Measurements from ENCODE around the gene PMVK. TPM values are rescaled to one million over a fixed set of nuclear protein-coding genes. Genes with fewer than 3 reads are reported as not detected.

Gene PMVK
- total RNA-seq, 4 donors from 2014 or later: 7.4 to 16.2 (median 12.1) TPM

GRCh38 chr1:154974808-154975408 is 38.4 kb upstream of the PMVK start:
- DNase-seq (ENCODE audit: low spot score): peak; percentile 75
- peak; percentile 61 for ATAC-seq (ENCODE audit: low FRiP score)
- no peak for TF ChIP-seq CTCF (IDR thresholded peaks at IDR 0.05)

- DNase-seq (ENCODE audit: low spot score) (peak; percentile 98), ATAC-seq (ENCODE audit: low FRiP score) (peak; percentile 84)
- no peak for TF ChIP-seq CTCF (IDR thresholded peaks at IDR 0.05)
These were observed 37.7 kb upstream of the PMVK start, which contains the start of gene CKS1B for GRCh38 chr1:154974102-154974807. Gene CKS1B (plus strand): TSS chr1:154974681. CDS start chr1:154974746, 65 bp downstream.

GRCh38 chr1:154973344-154974101 is 37.0 kb upstream of the PMVK start:
- DNase-seq (ENCODE audit: low spot score): peak; percentile 98
- ATAC-seq (ENCODE audit: low FRiP score): peak; percentile 33
- no peak for TF ChIP-seq CTCF (IDR thresholded peaks at IDR 0.05)

- no peak for DNase-seq (ENCODE audit: low spot score)
- ATAC-seq (ENCODE audit: low FRiP score): peak; percentile 13
- TF ChIP-seq CTCF (IDR thresholded peaks at IDR 0.05): no peak
These were observed 36.2 kb upstream of the PMVK start for GRCh38 chr1:154972517-154973343.

DNA sequence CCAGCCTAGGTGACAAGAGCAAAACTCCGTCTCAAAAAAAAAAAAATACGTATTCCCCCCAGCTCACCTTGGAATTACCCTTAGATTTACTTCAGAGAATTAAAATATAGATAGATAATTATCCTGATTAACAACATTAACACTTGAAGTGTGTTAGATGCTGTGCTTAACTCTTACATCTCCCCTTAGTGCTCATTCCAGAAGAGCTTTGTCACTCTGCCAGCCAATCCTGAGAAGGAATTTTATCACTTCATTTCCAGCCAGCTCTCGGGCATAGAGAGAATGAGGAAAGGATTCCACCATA is 35.6 kb upstream of the PMVK start:
- TF ChIP-seq CTCF (IDR thresholded peaks at IDR 0.05): no peak
- DNase-seq (ENCODE audit: low spot score) (no peak), ATAC-seq (ENCODE audit: low FRiP score) (no peak)

DNA sequence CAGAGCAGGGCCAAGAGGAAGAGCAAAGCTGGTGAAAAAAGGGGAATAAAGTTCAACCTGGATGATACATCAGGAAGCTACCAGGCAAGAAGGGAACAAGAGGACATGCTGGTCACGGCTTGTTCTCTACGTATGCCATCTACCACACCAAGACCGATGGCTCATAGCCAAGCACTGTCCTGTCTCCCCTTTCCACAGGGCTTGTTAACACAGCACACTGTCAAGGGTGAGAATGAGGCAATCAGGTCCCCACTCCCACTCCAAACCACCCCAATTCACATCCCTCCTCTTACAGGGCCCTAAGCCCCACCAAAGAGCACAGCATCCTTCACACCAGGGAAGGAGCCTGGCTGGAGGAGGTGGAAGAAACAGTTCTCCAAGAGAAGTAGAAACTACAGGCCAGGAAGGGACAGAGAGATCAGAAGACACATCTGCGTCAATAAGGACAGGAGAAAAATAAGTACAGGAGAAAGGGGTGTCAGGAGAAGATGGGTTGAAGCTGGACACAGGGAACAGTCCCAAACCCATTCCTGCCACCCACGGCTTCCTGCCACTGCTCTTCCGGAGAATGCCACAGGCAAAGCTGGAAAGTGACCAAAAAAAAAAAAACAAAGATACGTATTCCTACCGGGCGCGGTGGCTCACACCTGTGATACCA is 35.0 kb upstream of the PMVK start:
- DNase-seq (ENCODE audit: low spot score) (no peak), ATAC-seq (ENCODE audit: low FRiP score) (no peak)
- TF ChIP-seq CTCF (IDR thresholded peaks at IDR 0.05): no peak
